Activated T-helper 1 cell treated with anti-CD3 and anti-CD28 coated beads, Interleukin-12 subunit alpha, Interleukin-12 subunit beta, Interleukin-2, Interleukin-4 antibody, amounts not matched to agents 30 ng/mL and 10 ng/mL and 1 ng/mL, durations not matched to agents 14 hours and 24 hours and 36 hours (primary cell): ENCODE data around the gene CENPB. TPM values are rescaled to one million over a fixed set of nuclear protein-coding genes. Genes with fewer than 3 reads are reported as not detected.

ENCODE experiments used
- total RNA-seq: library from RNA; stranded (reverse); gene quantifications from 2 replicates; pipeline ENCODE4 v1.2.3, GENCODE V29; 2022

Gene CENPB
- total RNA-seq, 1 donor from 2014 or later = 72.3 TPM

Other genes starting within 250 kb of the CENPB start
- gene GFRA4, start 123.3 kb downstream of the CENPB start, total RNA-seq = not detected in 2 replicates
- not detected in 2 replicates for gene ADAM33, start 104.7 kb downstream of the CENPB start, total RNA-seq
- gene SIGLEC1, start 74.1 kb downstream of the CENPB start, total RNA-seq = not detected in 2 replicates
- gene HSPA12B, start 54.1 kb downstream of the CENPB start, total RNA-seq = not detected in 2 replicates
- 55.5 and 64.6 TPM in 2 replicates for gene ADISSP, start 19.0 kb downstream of the CENPB start, total RNA-seq
- gene SPEF1, start 5.3 kb downstream of the CENPB start, total RNA-seq = 0.12 TPM in 1 of 2 replicates, not detected in the other
- 71.7 and 76.2 TPM in 2 replicates for gene CDC25B, start 9.6 kb upstream of the CENPB start, total RNA-seq
- gene AP5S1, start 33.8 kb upstream of the CENPB start, total RNA-seq = 14.9 and 15.0 TPM in 2 replicates
- 40.8 TPM in 2 replicates for gene MAVS, start 60.1 kb upstream of the CENPB start, total RNA-seq
- gene PANK2, start 102.6 kb upstream of the CENPB start, total RNA-seq = 51.4 and 54.6 TPM in 2 replicates
- 14.7 and 14.8 TPM in 2 replicates for gene RNF24, start 228.8 kb upstream of the CENPB start, total RNA-seq